ENCODE results near the gene NASP.

DNA sequence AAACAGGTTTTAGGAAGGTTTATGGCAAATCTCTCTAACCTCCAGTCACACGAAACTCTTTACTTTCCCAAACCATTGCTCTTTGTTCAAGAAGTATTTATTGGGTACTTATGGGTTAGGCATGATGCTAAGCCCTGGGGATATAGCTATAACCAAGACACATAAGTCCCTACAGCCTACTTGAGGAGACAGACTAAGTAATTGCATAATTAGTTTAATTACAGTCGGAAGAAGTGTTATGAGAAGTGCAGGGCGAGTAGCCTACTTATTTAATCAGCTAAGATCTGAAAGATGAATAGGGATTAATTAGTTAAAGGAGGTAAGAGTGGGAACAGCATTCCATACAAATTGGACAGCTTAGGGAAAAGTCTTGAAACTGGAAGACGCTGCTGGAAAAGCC lies 13.2 kb upstream of the NASP start:
- TF ChIP-seq POLR2A (IDR thresholded peaks at IDR 0.05) = no peak
- TF ChIP-seq, protein P1, sequence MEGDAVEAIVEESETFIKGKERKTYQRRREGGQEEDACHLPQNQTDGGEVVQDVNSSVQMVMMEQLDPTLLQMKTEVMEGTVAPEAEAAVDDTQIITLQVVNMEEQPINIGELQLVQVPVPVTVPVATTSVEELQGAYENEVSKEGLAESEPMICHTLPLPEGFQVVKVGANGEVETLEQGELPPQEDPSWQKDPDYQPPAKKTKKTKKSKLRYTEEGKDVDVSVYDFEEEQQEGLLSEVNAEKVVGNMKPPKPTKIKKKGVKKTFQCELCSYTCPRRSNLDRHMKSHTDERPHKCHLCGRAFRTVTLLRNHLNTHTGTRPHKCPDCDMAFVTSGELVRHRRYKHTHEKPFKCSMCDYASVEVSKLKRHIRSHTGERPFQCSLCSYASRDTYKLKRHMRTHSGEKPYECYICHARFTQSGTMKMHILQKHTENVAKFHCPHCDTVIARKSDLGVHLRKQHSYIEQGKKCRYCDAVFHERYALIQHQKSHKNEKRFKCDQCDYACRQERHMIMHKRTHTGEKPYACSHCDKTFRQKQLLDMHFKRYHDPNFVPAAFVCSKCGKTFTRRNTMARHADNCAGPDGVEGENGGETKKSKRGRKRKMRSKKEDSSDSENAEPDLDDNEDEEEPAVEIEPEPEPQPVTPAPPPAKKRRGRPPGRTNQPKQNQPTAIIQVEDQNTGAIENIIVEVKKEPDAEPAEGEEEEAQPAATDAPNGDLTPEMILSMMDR (IDR thresholded peaks at IDR 0.05 in 8 of 11, conservative IDR thresholded peaks at IDR 0.05 in 3 of 11) = no peak

All from spleen (tissue), 7 donors.